Measurements from ENCODE around the gene CEP250.
"Not testable (repeated sequence)": the region's sequence is repeated elsewhere in the genome, so short reads cannot be mapped to it uniquely, and the experiment has no call there.

The CEP250 gene, protein sequence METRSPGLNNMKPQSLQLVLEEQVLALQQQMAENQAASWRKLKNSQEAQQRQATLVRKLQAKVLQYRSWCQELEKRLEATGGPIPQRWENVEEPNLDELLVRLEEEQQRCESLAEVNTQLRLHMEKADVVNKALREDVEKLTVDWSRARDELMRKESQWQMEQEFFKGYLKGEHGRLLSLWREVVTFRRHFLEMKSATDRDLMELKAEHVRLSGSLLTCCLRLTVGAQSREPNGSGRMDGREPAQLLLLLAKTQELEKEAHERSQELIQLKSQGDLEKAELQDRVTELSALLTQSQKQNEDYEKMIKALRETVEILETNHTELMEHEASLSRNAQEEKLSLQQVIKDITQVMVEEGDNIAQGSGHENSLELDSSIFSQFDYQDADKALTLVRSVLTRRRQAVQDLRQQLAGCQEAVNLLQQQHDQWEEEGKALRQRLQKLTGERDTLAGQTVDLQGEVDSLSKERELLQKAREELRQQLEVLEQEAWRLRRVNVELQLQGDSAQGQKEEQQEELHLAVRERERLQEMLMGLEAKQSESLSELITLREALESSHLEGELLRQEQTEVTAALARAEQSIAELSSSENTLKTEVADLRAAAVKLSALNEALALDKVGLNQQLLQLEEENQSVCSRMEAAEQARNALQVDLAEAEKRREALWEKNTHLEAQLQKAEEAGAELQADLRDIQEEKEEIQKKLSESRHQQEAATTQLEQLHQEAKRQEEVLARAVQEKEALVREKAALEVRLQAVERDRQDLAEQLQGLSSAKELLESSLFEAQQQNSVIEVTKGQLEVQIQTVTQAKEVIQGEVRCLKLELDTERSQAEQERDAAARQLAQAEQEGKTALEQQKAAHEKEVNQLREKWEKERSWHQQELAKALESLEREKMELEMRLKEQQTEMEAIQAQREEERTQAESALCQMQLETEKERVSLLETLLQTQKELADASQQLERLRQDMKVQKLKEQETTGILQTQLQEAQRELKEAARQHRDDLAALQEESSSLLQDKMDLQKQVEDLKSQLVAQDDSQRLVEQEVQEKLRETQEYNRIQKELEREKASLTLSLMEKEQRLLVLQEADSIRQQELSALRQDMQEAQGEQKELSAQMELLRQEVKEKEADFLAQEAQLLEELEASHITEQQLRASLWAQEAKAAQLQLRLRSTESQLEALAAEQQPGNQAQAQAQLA (N-terminal part only)

DNA sequence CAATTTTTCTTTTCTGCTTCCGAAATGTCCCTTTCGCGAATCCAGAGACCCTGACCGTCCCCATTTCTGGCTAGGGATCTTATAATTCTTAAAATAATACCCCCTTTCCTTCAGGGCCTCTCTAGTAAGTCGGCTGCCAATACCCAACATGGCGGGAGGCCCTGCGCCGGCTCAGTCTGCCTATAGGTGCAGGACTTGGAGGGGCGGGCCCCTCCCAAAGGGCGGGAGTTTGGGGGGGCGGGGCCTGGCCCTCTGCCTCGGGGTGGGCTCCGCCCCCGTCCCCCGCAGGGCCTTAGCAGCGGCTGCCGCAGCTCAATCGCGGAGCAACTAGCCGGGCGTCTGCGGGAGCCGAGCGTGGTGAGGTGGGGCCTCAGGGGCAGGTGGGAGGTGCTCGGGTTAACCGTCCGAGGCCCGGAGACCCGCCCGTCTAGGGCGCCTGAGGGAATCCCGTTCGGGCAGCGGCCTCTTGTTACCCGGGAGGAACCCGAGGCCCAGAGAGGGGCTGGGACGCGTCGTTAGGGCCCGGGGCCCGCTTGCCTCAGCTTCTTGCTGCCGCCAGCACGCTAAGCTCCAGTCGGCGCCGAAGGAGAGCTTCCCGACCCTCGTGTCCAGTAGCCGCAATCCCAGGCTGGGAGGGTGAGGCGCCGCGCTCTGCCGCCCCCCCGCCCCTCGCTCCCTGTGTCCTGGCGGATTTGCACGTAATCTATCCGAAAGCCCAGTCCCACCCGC lies at the start of gene CEP250:
Gene CEP250 (plus strand): TSS at position 718 of the 729 bp plus-strand sequence. CDS start 6,770 bp downstream, outside the sequence.
- DNase-seq (ENCODE audit: low spot score): peak; percentile 95

DNA sequence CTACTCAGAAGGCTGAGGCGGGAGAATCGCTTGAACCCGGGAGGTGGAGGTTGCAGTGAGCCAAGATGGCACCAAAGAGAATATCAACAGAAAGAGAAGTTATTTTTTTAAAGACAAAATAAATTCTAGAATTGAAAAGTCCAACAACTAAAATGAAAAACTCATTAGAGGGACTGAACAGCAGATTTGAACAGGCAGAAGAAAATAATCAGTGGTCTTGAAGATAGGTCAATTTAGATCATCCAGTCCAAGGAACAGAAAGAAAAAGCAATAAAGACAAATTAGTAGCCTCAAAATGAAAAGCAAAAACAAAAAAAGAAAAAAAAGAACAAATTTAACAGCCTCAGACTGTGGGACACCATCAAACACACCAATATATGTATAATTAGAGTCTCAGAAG lies 49.6 kb upstream of the CEP250 start:
- DNase-seq (ENCODE audit: low spot score): no peak

DNA sequence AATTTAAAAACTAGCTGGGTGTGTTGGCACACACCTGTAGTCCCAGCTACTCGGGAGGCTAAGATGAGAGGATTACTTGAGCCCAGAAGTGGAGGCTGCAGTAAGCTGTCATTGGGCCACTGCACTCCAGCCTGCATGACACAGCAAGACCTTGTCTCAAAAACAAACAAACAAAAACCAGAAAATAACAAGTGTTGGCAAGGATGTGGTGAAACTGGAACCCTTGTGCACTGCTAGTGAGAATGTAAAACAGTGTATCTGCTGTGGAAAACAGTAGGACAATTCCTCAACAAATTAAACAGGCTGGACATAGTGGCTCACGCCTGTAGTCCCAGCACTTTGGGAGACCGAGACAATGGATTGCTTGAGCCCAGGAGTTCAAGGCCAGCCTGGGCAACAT lies 47.1 kb upstream of the CEP250 start:
- no peak for DNase-seq (ENCODE audit: low spot score)

DNA sequence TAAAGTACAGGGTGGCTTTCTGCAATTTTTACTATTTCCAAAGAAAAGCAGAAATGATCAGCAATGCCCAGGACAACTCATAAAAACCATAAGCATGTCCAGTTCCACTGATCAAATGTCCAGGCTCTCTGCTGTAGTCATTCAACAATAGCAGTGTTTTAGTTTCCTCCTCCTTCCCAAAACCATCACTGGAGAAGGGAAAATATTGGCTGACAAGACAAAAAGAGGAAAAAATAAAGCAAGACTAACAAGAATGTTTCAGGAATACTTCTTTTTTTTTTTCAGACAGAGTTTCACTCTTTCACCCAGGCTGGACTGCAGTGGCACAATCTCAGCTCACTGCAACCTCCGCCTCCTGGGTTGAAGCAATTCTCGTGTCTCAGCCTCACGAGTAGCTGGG lies 45.9 kb upstream of the CEP250 start:
- DNase-seq (ENCODE audit: low spot score): no peak

DNA sequence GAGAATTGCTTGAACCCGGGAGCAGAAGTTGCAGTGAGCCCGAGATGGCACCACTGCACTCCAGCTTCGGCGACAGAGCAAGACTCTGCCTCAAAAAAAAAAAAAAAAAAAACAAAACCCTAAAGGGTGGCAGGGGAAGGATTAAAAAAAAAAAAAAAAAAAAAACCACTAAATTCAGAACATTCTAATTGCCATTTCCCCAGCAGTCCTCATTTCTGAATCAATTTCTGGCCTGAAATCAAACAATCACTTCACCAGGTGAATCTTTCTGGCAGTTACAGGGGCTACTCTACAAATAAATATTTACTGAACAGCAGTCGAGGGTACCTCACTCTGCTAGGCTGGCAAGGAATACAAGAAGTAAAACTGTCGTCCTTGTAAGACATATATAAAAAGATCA lies 44.8 kb upstream of the CEP250 start:
- DNase-seq (ENCODE audit: low spot score): no peak

DNA sequence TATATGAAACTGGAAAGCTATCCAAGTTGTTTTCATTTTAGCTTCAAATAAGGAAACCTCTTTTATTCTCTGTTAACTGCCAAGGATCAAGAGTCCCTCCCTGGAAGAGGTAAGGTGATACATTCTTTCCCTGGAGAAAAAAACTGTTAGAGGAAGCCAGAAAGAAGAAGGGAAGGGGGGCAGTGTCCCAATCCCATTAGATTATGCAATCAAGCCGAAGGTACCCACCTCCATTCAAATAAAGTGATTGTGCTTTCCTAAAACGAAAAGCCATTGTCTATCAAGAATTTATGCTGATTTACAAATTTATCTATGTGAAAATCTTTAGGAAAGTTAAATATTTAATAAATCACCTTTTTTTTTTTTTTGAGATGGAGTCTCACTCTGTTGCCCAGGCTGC lies 34.1 kb upstream of the CEP250 start:
- no peak for DNase-seq (ENCODE audit: low spot score)

DNA sequence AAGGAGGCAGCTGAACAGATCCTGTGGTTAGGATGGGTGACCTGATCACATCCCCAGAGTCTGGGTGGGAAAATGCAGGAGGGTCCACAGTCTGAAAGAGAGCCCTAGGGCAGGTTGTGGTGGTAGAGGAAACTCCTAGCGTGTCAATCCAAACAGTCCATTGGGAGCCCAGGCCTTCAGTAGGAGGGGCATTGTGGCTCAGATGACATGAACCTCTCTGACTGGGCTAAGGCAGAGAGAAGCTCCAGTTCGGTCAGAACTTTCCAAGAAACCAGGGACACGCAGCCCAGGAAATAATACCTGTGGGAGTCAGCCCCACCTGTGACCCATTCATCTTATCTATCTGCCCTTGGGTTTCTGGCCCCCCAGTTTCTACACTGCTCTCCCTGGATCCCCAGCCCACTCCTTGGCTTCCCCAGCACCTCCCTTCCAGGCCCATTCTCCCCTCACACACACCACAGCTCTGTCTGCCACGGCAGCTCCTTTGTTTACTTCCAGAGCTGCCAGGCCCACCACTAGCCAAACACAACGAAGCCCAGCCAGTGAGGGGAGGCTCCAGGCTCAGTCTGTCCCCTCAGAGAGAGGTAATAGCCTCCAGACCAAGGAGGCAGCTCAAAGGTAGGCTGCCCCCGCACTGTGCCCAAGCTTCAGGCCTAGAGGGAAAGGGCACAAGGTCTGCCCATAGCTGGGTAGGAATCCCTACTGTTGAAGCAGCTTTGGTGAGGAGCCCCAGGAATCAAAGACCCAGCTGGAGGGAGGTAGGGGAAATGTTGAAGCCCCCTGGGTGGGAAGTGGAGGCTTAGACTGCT lies 23.6 kb upstream of the CEP250 start:
- DNase-seq (ENCODE audit: low spot score): no peak

DNA sequence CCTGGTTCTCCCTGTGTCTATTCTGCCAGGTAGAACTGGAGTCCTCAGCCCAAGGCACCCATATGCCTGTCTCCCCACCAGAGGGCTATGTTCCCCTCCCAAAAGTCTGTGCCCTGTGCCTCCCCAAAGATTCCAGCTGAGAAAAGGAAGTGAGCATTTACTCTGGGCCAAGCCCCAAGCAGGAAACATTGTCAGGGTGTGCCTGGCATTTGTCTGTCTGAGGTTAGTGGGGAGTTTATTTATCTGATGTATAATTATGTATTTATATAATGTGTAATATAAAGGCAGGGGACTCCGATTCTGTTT lies 23.0 kb upstream of the CEP250 start:
- no peak for DNase-seq (ENCODE audit: low spot score)

DNA sequence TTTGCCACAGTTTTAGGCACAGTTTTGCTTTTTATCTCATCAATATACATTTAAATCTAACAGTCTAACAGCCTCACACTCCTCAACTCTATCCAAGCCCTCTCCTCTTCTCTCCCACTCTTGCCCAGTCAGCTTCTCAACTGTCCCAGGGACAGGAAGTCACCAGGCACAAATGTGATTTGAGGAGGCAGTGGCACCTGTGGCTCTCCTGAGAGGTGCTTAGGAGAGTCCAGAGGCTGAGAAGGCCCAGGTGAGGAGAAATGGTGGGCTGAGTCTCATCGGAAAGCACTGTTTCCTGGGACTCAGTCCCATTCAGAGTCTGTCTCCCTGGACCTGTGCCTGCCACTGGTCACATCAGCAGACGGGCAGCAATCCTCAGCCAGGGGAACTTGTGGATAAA lies 22.1 kb upstream of the CEP250 start:
- DNase-seq (ENCODE audit: low spot score): no peak

DNA sequence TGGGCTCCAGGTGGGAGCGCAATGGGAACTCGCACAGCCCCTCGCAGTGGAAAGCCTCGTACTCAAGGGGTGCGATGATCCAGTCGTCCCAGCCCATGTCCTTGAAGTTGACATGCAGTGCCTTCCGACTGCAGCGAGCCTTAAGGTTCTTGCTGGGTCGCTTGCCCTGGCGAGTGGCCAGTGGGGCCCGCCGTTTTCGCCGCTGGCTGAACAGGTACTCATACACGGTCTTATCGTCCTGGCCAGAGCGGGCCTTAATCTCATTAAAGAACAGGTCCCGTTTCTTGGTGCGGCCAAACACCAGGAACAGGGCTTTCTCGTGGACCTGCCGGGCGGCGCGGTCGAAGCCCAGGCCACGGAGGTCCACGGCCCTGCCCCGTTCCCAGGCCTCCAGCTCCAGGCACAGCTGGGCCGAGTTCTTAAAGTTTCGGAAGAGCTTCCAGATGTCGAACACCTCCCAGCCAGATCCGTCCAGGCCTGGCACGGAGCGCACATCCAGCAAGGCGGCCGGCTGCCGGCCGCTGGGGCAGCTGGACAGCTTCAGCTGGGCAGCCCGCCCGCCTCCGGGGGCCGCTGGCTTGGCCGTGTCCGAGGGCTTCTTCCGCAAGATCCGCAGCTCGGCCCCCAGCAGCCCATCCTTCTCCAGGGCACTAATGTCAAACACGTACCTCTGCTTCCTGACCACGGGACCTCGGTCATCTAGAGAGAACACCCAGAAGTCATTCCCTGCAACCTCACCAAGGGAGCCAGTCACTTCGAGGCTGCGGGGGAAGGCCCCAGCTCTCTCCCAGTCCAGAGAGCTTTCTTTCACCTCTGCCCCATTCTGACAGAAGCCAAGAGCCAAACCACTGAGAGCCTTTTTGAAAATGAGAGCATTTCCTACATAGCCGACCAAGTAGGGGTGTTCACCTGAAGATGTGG lies 21.1 kb upstream of the CEP250 start:
- no peak for DNase-seq (ENCODE audit: low spot score)

DNA sequence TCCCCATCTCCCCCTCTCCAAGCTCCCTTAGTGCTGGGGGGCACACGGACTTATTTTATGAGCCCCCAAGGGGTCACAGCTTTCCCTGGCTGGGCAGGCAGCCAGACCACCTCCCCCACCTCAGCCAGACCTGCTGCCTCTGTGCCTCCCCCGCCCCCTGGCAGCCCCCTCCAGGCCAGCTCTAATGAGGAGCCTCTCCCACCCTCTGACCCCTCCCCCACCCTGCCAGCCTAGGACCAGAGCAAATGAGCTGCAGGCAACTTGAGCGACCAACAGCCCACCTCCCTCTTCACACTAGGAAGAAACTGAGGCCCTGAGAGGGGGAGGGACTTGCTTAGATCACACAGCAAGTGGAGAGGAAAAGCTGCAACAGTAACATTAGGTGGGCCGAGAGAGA lies 19.2 kb upstream of the CEP250 start:
- DNase-seq (ENCODE audit: low spot score): no peak

DNA sequence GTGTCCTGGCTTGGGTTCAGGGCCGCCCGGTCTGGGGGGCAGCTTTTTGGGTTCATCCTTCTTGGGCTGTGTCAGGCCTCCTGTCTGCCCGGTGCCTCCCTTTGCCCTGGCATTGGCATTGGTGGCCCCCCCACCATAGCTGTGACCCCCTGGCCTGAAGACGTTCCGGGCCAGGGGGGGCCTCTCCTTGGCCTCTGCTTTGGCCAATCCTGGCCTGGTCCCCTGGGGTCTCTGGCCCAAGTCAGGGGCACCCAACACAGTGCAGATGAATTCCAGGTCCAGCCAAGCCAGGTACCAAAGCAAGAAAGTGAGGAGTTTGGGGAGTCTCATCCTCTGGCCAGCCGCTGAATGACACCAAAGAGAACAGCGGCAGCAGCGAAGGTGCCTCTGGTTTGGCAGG lies 17.8 kb upstream of the CEP250 start:
- no peak for DNase-seq (ENCODE audit: low spot score)

DNA sequence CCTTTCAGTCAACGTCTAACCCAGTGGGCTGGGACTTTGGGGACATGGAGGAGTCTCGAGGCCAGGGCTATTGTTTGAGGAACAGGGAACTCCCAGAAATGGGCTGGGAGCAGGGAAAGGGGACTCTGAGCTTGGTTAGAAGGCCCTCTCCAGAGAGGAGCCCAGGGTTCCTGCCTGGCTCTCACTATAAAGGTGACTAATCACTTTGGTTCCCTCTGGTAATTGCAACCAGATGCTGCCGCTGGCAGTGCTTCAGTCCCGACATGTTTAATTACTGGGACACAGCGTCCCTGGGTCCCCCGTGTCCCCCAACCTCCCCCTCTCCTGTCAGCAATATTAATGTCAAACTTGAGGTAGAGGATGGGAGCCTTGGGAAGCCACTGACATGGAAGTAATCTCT lies 12.4 kb upstream of the CEP250 start:
- no peak for DNase-seq (ENCODE audit: low spot score)

DNA sequence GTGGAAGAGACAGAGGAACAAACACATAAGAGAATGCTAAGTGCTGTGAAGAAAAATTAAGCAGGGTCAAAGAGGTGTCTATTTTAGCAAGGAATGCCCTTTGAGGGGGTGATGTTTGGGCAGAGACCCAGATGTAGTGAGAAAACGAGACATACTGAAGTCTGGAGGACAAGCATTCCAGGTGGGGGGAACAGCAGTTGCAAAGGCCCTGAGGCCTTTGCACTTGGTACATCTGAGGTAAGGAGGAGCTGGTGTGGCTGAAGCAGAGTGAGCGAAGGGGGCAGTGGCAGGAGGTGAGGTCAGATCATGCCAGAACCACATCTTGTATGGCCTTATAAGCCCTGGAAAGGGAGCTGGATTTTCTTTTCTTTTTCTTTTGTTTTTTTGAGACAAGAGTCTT lies 11.2 kb upstream of the CEP250 start:
- no peak for DNase-seq (ENCODE audit: low spot score)

DNA sequence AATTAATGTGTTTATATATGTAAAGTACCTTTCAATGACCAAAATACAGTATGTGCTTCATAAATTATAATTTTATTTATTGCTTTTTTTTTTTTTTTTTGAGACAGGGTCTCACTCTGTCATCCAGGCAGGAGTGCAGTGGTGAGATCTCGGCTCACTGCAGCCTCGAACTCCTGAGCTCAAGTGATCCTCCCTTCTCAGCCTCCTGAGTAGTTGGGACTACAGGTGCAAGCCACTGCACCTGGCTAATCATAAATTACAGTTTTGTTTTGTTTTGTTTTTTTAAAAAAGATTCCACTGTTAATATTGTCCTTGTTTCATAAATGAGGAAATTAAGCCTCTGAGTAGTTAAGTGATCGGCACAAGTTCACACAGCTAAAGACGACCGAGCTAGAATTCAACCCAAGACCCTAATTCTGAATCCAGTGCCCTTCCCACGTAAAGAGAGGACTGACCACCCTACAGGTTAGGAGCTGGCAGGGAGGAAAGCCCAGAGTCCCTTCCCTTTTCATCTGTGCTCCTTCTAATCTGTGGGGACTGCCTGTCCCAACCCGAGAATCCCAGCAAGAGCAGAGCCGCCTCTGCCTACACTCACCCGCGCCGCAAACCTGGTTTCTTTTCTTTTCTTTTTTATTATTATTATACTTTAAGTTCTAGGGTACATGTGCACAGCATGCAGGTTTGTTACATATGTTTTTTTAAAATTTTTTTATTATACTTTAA lies 8.9 kb upstream of the CEP250 start:
- DNase-seq (ENCODE audit: low spot score): no peak

DNA sequence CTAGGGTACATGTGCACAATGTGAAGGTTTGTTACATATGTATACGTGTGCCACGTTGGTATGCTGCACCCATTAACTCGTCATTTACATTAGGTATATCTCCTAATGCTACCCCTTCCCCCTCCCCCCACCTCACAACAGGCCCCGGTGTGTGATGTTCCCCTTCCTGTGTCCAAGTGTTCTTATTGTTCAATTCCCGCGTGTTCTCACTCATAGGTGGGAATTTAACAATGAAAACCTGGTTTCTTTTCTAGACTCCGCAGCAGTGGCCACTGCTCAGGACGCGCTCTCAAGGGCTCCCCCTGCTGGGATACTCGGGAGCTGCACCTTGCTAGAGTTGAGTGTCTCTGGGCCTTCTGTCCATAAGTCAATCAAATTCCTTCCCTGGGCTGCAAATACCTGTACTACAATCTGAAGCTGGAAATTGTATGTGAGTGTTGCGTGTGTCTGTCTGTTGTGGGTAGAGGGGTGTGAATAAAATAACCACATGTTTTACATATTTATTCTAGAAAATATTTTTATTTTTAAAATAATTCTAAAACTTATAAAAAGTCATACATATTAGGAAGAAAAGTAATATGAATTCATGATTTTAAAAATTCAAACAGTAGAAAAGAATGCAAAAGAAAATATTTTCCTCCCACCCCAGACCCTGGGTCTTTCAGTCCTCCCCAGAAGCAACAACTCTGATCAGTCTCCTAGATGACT lies 8.2 kb upstream of the CEP250 start:
- DNase-seq (ENCODE audit: low spot score): peak; percentile 92

DNA sequence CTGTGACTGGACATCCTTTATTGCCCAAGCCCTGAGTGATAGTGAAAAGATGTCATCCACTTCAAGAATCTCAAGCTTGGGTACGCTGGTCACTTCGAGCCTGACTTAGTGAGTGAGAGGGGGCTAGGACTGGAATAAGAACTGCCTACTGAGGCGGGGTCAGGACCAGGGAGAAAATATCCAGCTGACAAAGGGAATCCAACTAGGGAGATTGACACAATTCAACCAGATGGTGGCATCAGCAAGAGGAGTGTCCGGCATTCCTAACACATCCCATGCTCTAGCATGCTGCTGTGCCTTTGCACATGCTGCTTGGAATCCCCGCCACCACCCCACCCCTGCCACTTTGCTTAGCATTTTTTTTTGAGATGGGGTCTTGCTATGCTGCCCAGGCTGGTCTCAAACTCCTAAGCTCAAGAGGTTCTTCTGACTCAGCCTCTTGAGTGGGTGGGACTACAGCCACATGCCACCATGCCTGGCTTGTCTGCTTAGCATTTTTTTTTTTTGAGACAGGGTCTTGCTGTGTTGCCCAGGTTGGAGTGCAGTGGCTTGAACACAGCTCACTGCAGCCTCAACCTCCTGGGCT lies 6.5 kb upstream of the CEP250 start:
- DNase-seq (ENCODE audit: low spot score): no peak

DNA sequence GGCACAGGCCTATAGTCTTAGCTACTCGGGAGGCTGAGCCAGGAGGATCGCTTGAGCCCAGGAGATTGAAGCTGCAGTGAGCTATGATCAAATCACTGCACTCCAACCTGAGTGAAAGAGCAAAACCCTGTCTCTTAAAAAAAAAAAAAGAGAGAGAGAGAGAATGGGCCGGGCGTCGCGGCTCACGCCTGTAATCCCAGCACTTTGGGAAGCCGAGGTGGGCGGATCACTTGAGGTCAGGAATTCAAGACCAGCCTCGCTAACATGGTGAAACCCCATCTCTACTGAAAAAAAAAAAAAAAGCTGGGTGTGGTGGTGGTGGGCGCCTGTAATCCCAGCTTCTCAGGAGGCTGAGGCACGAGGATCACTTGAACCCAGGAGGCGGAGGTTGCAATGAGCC lies 5.5 kb upstream of the CEP250 start:
- not testable (repeated sequence) for DNase-seq (ENCODE audit: low spot score)

Data from COLO829 (cell line).